Measurements from ENCODE around the gene ANKMY1.
A peak's percentile ranks its signal among the peaks of the same experiment; 100 is the strongest.

The ANKMY1 gene, protein sequence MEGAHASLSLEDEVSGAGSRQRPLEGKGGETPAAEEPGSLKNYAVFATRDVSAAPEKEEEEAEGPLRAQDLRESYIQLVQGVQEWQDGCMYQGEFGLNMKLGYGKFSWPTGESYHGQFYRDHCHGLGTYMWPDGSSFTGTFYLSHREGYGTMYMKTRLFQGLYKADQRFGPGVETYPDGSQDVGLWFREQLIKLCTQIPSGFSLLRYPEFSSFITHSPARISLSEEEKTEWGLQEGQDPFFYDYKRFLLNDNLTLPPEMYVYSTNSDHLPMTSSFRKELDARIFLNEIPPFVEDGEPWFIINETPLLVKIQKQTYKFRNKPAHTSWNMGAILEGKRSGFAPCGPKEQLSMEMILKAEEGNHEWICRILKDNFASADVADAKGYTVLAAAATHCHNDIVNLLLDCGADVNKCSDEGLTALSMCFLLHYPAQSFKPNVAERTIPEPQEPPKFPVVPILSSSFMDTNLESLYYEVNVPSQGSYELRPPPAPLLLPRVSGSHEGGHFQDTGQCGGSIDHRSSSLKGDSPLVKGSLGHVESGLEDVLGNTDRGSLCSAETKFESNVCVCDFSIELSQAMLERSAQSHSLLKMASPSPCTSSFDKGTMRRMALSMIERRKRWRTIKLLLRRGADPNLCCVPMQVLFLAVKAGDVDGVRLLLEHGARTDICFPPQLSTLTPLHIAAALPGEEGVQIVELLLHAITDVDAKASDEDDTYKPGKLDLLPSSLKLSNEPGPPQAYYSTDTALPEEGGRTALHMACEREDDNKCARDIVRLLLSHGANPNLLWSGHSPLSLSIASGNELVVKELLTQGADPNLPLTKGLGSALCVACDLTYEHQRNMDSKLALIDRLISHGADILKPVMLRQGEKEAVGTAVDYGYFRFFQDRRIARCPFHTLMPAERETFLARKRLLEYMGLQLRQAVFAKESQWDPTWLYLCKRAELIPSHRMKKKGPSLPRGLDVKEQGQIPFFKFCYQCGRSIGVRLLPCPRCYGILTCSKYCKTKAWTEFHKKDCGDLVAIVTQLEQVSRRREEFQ

DNA sequence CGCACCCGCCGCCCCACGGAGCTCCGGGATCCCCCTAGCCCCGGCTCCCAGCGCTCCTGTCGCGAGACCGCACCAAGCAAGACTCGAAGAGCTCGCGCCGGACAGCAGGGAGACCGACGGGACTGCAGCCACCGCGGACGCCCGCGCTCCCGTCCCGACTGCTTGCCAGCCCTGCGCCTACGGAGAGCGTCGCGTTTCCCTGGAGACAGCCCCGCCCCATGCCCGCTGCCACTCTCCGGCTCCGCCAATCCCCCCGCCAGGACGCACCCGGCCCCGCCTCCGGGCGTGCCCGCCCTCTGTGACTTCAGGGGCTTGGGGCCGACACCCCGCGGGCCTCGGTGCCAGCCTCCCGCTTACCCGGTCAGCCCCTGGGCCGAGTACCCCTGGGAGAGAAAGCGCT lies at the start of gene ANKMY1:
Gene ANKMY1 (minus strand): TSS at position 181 of the 400 bp plus-strand sequence. CDS start 653 bp downstream, outside the sequence.
- DNase-seq, result peak; percentile 56 to 62

- DNase-seq, result no peak
Observed at GRCh38 chr2:240605867-240606743, 48.3 kb upstream of the ANKMY1 start.

DNA sequence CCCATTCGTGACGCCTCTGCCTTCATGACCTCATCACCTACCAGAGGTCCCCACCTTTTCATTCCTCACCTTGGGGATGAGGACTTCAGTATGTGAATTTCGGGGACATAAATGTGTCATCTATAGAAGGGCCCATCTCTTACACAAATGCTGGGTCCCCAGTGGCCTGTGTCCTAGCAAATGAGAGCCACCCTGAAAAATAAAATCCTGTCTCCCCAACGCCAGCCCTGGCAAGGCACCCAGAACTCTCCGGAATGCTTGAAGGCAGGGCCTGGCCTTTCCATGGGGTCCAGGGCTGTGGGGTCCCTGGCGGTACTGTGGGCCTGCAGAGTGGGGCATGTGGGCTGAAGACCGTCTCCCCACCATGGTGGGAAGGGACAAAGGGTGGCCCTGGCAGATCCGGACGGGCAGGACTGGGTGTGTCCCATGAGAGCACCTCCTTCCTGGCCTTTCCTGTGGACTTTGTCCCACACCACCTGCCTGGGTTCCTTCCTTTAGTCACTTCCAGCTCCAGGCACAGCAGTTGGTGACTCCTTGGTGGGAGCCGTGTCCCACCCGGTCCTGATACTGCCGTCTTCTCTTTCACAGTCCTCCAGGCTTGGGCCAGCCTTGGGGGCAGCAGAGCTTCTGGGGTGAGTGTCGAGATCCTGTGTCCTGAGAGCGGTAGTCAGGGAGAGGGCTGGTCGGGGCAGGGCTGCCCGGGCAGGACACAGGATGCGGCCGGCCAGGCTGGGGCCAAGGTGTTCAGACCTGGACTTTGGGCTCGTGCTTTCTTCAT lies 47.3 kb upstream of the ANKMY1 start:
- DNase-seq, result no peak

GRCh38 chr2:240604291-240604938 lies 46.6 kb upstream of the ANKMY1 start:
- DNase-seq, result no peak

DNA sequence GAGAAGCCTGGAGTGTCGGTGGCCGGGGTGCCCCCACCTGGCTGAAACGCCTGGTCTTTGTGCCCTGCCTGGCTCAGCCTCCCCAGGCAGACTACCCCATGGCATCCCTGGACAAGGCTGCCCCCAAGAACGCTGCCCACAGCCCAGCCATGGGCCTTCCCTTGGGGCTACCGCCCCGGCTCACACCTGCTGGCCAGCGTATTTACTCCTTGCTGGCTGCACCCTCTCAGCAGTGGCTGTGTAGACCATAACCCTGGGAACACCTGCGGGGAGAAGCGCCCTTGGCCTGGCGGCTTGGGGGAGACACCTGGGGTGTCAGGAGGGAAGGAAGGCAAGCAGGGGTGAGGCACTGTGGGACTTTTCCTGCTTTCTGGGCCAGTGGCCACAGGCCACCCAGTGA lies 46.1 kb upstream of the ANKMY1 start:
- DNase-seq, result no peak

- DNase-seq, result no peak
Observed at GRCh38 chr2:240603081-240603835, 45.5 kb upstream of the ANKMY1 start.

DNA sequence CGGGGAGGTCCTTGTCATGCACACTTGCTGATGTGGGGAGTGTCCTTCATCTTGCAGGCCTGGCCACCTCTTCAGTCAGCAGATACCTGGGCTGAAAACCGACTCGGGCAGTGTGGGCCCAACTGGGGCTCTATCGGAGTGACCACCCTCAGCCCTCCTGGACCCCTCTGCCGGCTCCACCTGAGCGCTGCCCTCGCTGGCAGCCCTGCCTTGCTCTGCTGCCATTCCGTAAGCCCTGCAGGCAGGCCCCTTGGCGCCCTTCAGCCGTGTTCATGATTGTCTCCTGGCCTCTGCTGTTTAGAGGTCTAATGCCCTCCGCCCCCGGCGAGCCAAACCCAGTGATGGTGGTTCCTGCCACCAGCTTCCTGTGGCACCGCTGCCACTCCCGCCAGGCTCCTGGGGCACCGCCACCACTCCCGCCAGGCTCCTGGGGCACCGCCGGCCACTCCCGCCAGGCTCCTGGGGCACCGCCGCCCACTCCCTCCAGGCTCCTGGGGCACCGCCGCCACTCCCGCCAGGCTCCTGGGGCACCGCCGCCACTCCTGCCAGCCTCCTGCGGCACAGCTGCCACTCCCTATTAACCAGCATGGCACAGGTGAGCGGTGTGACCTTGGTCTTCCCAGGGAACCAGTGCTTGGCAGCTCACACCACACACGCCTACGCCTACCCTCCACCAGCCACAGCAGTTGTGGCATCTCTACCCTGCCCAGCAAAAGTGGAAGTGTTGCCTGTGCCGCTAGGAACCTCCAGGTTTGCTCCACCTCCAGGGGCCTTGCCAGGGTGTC lies 44.7 kb upstream of the ANKMY1 start:
- DNase-seq, result no peak

DNA sequence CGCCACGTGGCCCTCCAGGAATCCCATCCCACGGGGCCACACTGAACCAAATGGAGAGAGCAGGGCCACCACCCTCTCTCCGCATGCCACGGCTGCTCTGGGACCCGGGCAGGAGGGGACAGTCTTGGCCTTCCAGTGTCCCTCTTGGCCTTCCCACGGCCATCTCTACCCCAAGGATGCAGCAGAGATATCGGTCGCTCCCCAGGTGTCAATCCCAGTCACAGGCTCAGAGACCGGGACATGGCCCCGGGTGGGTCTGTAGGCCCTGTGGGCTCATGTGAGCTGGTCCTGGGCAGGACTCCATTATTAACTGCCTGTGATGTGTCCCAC lies 44.0 kb upstream of the ANKMY1 start:
- no peak for DNase-seq

DNA sequence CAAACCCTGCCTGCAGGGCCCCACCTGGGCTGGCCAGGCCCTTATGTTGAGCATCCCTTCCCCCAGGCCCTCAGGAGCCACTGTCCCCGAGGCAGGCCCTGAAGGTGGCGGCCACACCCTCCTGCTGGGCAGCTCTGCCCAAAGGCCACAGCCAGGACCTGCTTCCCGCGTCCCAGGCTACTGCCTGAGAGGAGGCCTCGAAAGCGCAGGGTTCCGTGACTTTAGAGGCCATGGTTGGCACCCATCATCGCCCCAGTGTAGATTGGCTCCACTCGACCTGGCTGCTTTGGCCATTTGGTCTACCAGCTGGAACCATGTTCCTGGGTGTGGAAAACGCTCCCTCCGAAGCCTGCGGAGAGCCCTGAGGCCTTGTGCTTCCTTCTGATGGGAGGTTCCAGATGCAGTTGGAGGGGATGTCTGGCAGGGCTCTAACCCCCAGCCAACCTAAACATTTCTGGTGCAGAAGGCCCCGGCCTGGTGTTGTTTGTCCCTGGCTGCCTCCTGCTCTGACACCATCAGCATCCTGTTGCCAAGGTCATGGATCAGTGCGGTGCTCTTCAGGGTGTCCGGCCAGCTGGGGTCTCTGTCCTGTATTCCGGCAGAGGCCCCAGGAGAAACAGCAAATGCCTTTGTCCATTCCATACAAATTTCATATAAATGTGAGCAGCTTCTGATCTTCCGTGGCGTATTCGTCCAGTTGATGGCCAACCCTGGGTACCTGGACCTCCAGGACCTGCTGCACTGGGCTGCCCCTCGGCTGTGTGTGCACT lies 43.5 kb upstream of the ANKMY1 start:
- DNase-seq, result no peak

DNA sequence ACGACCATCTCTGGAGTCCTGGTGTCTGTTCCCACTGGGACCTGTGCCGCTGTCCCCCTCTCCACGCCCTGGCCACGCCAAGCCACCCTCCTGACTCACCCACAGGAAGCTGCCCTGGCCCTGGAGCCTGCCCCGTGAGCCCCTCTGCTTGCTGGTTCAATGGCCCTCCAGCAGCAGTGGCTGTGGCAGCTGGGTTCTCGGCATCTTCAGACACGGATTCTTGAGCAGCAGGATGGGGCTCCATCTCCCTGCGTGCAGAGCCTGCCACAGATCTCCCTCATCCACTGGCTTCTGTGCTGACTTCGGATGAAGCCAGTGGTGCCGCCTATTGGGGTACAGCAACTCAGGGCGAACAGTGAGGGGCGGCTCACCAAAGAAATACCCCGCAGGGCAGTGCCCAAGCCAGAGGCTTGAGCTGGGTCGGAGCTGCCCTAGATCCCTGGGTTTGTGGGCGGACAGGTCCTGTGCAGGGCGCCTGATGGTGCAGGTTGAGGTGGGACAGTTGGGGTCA lies 42.7 kb upstream of the ANKMY1 start:
- no peak for DNase-seq

- DNase-seq, result no peak
Observed at GRCh38 chr2:240599141-240599583, 41.4 kb upstream of the ANKMY1 start.

DNA sequence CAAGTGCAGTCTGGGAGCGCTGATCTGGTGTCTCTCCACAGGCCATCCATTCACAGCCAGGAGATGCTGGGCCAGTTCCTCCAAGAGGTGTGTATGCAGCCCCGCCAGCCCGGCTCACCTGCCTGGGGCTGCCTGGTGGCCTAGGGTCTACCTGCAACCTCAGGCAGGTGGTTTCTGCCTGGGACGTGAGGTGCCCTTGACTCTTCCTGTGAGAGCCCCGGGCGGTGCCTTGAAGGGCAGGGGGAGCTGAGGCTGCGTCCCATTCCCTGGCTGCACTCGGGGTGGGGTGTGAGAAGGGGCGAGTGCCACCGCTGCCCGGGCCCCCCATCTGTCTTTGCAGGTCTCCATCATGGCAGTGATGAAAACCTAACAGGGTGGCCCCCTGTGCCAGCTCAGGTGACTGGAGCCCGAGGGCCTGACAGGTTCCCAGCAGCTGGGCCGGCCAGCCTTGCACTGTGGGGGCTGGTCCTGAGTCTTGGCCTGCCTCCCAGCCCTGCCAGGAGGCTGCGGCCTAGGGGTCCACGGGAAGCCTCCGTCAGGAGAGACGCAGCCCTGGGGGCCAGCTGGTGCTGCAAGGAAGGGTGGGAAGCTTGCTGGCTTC lies 40.6 kb upstream of the ANKMY1 start:
- no peak for DNase-seq

- no peak for DNase-seq
Observed at GRCh38 chr2:240597419-240598181, 39.8 kb upstream of the ANKMY1 start.

DNA sequence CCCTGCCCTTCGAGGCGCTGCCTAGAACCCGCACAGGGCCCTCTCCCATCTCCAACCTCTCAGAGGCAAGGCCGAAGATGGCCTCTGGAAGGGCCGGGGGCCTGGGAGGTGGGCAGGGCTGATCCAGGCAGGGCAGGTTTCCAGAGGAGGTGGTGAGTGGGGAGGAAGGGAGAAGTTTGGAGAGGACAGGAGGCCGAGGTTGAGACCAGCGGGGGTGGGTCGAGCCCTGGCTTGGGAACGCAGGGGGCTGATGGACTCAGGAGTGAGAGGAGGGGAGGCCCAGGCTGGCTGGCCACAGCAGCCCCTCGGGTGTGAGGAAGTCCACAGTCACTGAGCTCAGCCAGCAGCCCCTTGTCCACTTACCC lies 39.2 kb upstream of the ANKMY1 start:
- DNase-seq, result no peak

GRCh38 chr2:240596491-240596931 lies 38.7 kb upstream of the ANKMY1 start:
- DNase-seq, result no peak

DNA sequence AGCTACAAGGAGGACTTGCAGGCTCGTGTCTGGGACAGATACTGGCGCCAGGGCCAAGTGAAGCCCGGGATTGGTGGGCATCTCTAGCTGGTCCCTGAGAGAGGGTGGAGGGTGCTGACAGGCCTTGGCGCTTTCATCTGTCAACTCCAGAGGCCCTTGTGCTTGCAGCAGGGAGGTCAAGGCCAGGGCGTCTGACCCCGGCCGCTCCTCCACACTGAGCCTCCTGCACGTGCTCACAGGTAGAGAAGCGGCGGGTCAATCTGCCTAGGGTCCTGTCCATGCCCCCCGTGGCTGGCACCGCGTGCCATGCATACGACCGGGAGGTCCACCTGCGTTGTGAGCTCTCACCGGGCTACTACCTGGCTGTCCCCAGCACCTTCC lies 38.3 kb upstream of the ANKMY1 start:
- DNase-seq, result no peak

- DNase-seq, result no peak
Observed at GRCh38 chr2:240595381-240596079, 37.7 kb upstream of the ANKMY1 start.

All from activated CD4-positive, alpha-beta T cell treated with anti-CD3 and anti-CD28 coated beads, Interleukin-2, amount 50 U/mL, for 4 hours (primary cell).